Breast epithelium (tissue), 4 donors: ENCODE data around the gene ERICH2. TPM values are rescaled to one million over a fixed set of nuclear protein-coding genes. Genes with fewer than 3 reads are reported as not detected.

Experiments
- DNase-seq, 2 donors: peaks; one replicate each; pipeline ENCODE4 v3.0.0-alpha.2; 2019; ENCODE audit warnings: low spot score in 2 of 2
- H3K27ac ChIP-seq, 2 donors: fragments of 200-600 bp; sonication (generic) in 1 of 2; one replicate each; pipeline ENCODE4 v1.5.1; 2016 to 2019; ENCODE audit warnings: mild to moderate bottlenecking in 1 of 2
- H3K27me3 ChIP-seq, 2 donors: fragments of 200-600 bp; sonication (generic) in 1 of 2; one replicate each; pipeline versions ENCODE4 v1.5.1 to v1.6.0; 2017 to 2019; ENCODE audit warnings: control low read depth in 1 of 2, mild to moderate bottlenecking in 1 of 2
- H3K36me3 ChIP-seq: fragments of 200-600 bp; one replicate; pipeline ENCODE4 v1.5.1; 2019
- H3K4me1 ChIP-seq, 2 donors: fragments of 200-600 bp; sonication (generic); one replicate each; pipeline ENCODE4 v1.5.1; 2016 to 2019; ENCODE audit warnings: control low read depth in 1 of 2
- H3K4me3 ChIP-seq, 3 donors: fragments of 200-600 bp; sonication (generic); 1 replicate in 2 of 3; 2 replicates in 1 of 3; pipeline ENCODE4 v1.5.1; 2016 to 2019; ENCODE audit warnings: mild to moderate bottlenecking in 3 of 3, moderate library complexity in 2 of 3
- H3K9me3 ChIP-seq, 2 donors: fragments of 200-600 bp; sonication (generic) in 1 of 2; one replicate each; pipeline ENCODE4 v1.5.1; 2016 to 2019; ENCODE audit warnings: control low read depth in 1 of 2
- CTCF ChIP-seq, 3 donors: fragments of 450-650 bp; IDR thresholded peaks; one replicate each; pipeline ENCODE4 v1.5.1; 2016 to 2017; ENCODE audit warnings: antibody characterized with exemption in 3 of 3, mild to moderate bottlenecking in 3 of 3, moderate library complexity in 3 of 3
- POLR2A ChIP-seq: fragments of 450-650 bp; IDR thresholded peaks from one replicate; pipeline ENCODE4 v1.6.1; 2016; ENCODE audit warnings: antibody characterized with exemption, mild to moderate bottlenecking, moderate library complexity
- POLR2AphosphoS5 ChIP-seq, 3 donors: sonication (generic); formaldehyde crosslinking; IDR thresholded peaks; one replicate each; pipeline ENCODE4 v1.6.1; 2017; ENCODE audit warnings: antibody characterized with exemption in 3 of 3
- intact Hi-C: fragments of 100-400 bp; cut with DNase I; formaldehyde crosslinking; loops from one replicate; pipeline ENCODE4 v1.15.1; 2023; ENCODE audit warnings: low total_unique reads
- total RNA-seq, 3 donors: library from RNA; depleted of rRNA; stranded (reverse); fragments of >200 nt; gene quantifications; one replicate each; pipeline ENCODE4 v1.1.0, GENCODE V29; 2016

ERICH2 gene
- total RNA-seq, 3 donors from 2014 or later = 0.80 TPM; not detected in 2

DNA sequence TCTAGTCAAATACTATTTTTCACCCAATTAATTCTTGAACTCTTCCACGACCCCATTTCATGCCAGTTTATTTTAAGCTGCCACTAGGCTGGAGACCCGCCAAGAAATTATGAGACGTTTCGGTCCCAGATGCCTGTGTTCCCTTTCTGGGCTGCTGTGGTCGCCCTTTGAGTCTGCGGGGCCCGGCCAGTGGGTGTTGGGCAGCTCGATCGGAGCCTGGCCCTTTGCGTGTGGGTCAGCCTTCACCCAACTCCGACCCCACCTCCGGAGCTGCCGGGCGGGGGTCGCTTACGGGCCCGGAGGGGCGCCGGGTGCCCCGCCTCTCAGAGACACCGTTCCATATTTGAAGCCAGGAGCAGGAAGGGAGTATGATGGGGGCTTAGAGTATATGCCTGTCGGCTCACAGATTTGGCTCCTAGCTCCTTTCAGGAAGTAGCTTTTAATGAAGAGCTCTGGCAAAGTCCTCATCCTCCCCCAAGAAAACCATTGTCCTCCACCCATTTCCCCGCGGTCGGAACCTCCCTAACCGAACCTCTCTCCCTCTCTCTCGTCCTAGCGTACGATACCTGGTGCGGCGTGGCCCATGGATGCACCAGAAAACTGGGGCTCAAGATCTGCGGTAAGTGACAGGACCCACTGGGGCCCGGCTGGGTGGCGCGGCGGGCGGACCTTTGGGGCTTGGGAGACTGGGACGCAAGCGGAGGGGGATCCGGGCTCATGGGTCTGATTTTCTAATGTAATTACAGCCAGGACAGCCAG lies 51.5 kb downstream of the ERICH2 start:
- Histone ChIP-seq H3K27ac (no peak overlapping the region), H3K4me3 (peak overlapping the region in 2 of 3 donors; percentile 45 to 61), H3K9me3 (no peaks in the 10 kb centered on the region), H3K27me3 (peaks cover 18 to 77% of the 10 kb centered on the region in 2 donors), H3K4me1 (peaks cover 6 to 18% of the 10 kb centered on the region in 2 donors), H3K36me3 (no peaks in the 10 kb centered on the region)
- no peak for DNase-seq
- TF ChIP-seq CTCF (IDR thresholded peaks at IDR 0.05) (no peak), POLR2AphosphoS5 (IDR thresholded peaks at IDR 0.05) (no peak), POLR2A (no peak)
- intact Hi-C loops = no loop called here

GRCh38 chr2:170822290-170823087 lies 52.3 kb downstream of the ERICH2 start:
- Histone ChIP-seq H3K27me3 (peaks cover 18 to 70% of the 10 kb centered on the region in 2 donors), H3K36me3 (no peaks in the 10 kb centered on the region), H3K9me3 (no peaks in the 10 kb centered on the region), H3K27ac (no peak overlapping the region), H3K4me3 (peak overlapping the region; percentile 24 to 61 (median 45)), H3K4me1 (peaks cover 6 to 18% of the 10 kb centered on the region in 2 donors)
- no peak for TF ChIP-seq CTCF (IDR thresholded peaks at IDR 0.05)
- TF ChIP-seq POLR2AphosphoS5 (IDR thresholded peaks at IDR 0.05) = no peak
- no peak for TF ChIP-seq POLR2A
- DNase-seq = no peak
- intact Hi-C loops = no loop called here

DNA sequence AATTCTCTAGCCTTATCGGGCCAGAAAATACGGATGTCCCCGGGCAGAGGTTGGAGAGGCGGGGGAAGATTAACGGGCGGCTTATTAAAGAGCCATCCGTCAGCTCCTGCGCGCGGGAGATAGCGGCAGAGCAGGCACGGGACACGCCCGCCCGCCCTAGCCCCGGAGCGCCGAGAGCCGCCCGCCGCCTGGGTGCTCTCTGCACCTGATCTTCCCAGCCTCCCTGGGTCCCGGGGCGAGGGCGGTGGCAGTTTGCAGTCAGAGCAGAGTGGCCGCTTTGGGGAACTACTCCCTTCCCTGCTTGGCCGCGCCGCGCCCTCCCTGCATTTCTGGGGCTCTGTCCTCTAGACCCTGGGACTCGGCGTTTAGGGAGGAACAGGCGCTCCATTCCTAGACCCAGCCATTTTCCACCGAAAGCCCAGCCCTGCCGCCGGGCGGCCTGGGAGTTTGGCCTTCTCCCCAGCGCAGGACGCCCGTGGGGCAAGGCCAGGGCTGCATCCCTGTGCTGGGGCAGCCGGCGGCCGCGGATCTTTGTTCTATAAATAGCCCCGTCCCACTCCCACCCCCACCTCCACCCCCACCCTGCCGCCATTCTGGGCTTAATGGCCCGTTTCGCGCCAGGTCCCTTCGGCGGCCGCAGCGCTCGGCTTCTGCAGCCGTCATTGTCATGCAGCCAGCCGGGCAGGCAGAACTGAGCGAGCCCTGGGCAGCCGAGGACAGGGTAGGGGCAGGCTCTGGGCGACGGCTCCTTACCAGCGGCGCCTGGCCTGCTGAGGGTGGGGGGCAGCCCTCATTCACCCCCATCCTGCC lies 53.1 kb downstream of the ERICH2 start:
- H3K9me3 ChIP-seq = no peaks in the 10 kb centered on the region
- H3K27ac ChIP-seq = no peak overlapping the region
- DNase-seq = no peak
- H3K36me3 ChIP-seq = no peaks in the 10 kb centered on the region
- H3K4me1 ChIP-seq = peaks cover 6 to 14% of the 10 kb centered on the region in 2 donors
- TF ChIP-seq POLR2AphosphoS5 (IDR thresholded peaks at IDR 0.05) (no peak), CTCF (IDR thresholded peaks at IDR 0.05) (no peak), POLR2A (no peak)
- peaks cover 18 to 62% of the 10 kb centered on the region in 2 donors for H3K27me3 ChIP-seq
- intact Hi-C loops = no loop called here
- peak overlapping the region; percentile 24 to 61 (median 45) for H3K4me3 ChIP-seq

- intact Hi-C loops = no loop called here
- no peaks in the 10 kb centered on the region for H3K9me3 ChIP-seq
- H3K4me1 ChIP-seq = peaks cover 6 to 14% of the 10 kb centered on the region in 2 donors
- no peak overlapping the region for H3K27ac ChIP-seq
- DNase-seq = no peak
- peak overlapping the region in 2 of 3 donors; percentile 45 to 61 for H3K4me3 ChIP-seq
- H3K27me3 ChIP-seq = peaks cover 14 to 56% of the 10 kb centered on the region in 2 donors
- H3K36me3 ChIP-seq = no peaks in the 10 kb centered on the region
- no peak for TF ChIP-seq POLR2A
- no peak for TF ChIP-seq POLR2AphosphoS5 (IDR thresholded peaks at IDR 0.05)
- TF ChIP-seq CTCF (IDR thresholded peaks at IDR 0.05) = no peak
Measured at GRCh38 chr2:170823898-170824215, 53.7 kb downstream of the ERICH2 start.
